Liver (tissue), 9 donors: ENCODE data around the gene PLAC8. TPM values are rescaled to one million over a fixed set of nuclear protein-coding genes. Genes with fewer than 3 reads are reported as not detected.

Source experiments
- DNase-seq: peaks from one replicate; pipeline ENCODE4 v3.0.0-alpha.2; 2017; ENCODE audit warnings: low spot score
- H3K27ac ChIP-seq, 2 donors: one replicate each; pipeline ENCODE4 v1.7.0; 2013; ENCODE audit warnings: inconsistent platforms in 2 of 2, low read length in 2 of 2, control low read depth in 1 of 2, low read depth in 1 of 2, mild to moderate bottlenecking in 1 of 2
- H3K27me3 ChIP-seq, 4 donors: one replicate each; pipeline versions ENCODE4 v1.6.1 to v1.7.0; 2013; ENCODE audit warnings: low read length in 3 of 4, inconsistent platforms in 1 of 4, mild to moderate bottlenecking in 1 of 4, moderate library complexity in 1 of 4; ENCODE audit not compliant: control insufficient read depth in 4 of 4, insufficient read depth in 4 of 4
- H3K36me3 ChIP-seq, 4 donors: one replicate each; pipeline versions ENCODE4 v1.6.1 to v1.7.0; 2013; ENCODE audit warnings: low read length in 3 of 4, mild to moderate bottlenecking in 3 of 4, low read depth in 1 of 4, moderate library complexity in 1 of 4; ENCODE audit not compliant: control insufficient read depth in 4 of 4, insufficient read depth in 3 of 4
- H3K4me1 ChIP-seq, 4 donors: one replicate each; pipeline versions ENCODE4 v1.6.1 to v1.7.0; 2013; ENCODE audit warnings: low read length in 3 of 4, mild to moderate bottlenecking in 3 of 4, moderate library complexity in 1 of 4; ENCODE audit not compliant: control insufficient read depth in 4 of 4, insufficient read depth in 4 of 4
- H3K4me3 ChIP-seq, 3 donors: one replicate each; pipeline versions ENCODE4 v1.6.1 to v1.7.0; 2013; ENCODE audit warnings: low read length in 3 of 3, control low read depth in 1 of 3, low read depth in 1 of 3, mild to moderate bottlenecking in 1 of 3
- H3K9ac ChIP-seq, 2 donors: one replicate each; pipeline ENCODE4 v1.7.0; 2013; ENCODE audit warnings: low read length in 2 of 2, mild to moderate bottlenecking in 2 of 2, moderate library complexity in 2 of 2, control low read depth in 1 of 2, low read depth in 1 of 2
- H3K9me3 ChIP-seq, 4 donors: one replicate each; pipeline versions ENCODE4 v1.6.1 to v1.7.0; 2013; ENCODE audit warnings: low read length in 3 of 4; ENCODE audit not compliant: control insufficient read depth in 4 of 4
- ATF3 ChIP-seq: IDR thresholded peaks from 2 replicates; pipeline ENCODE4 v1.6.1; 2016; ENCODE audit warnings: antibody characterized with exemption
- CTCF ChIP-seq: fragments of 150-350 bp; IDR thresholded peaks from 2 replicates; pipeline ENCODE4 v1.5.1; 2017; ENCODE audit warnings: improper control_type of control experiment, low read depth, low read length; ENCODE audit not compliant: missing input control
- EGR1 ChIP-seq, 2 donors: IDR thresholded peaks; 2 replicates each; pipeline ENCODE4 v1.6.1; 2016 to 2018; ENCODE audit warnings: antibody characterized with exemption in 2 of 2, low read depth in 2 of 2
- FOXA1 ChIP-seq: IDR thresholded peaks from 2 replicates; pipeline ENCODE4 v1.6.1; 2016; ENCODE audit warnings: antibody characterized with exemption
- FOXA2 ChIP-seq: IDR thresholded peaks from 2 replicates; pipeline ENCODE4 v1.6.1; 2016; ENCODE audit warnings: antibody characterized with exemption
- GABPA ChIP-seq, 2 donors: IDR thresholded peaks in 1 of 2; conservative IDR thresholded peaks in 1 of 2; 2 replicates each; pipeline ENCODE4 v1.6.1; 2016; ENCODE audit warnings: antibody characterized with exemption in 2 of 2, mild to moderate bottlenecking in 1 of 2, moderate library complexity in 1 of 2
- HNF4A ChIP-seq, 2 donors: conservative IDR thresholded peaks; 2 replicates each; pipeline ENCODE4 v1.6.1; 2016; ENCODE audit warnings: antibody characterized with exemption in 2 of 2, mild to moderate bottlenecking in 2 of 2
- HNF4G ChIP-seq: IDR thresholded peaks from 2 replicates; pipeline ENCODE4 v1.6.1; 2016; ENCODE audit warnings: antibody characterized with exemption
- JUND ChIP-seq, 2 donors: IDR thresholded peaks; 2 replicates each; pipeline ENCODE4 v1.6.1; 2016; ENCODE audit warnings: antibody characterized with exemption in 2 of 2
- MAX ChIP-seq: IDR thresholded peaks from 2 replicates; pipeline ENCODE4 v1.6.1; 2016; ENCODE audit warnings: antibody characterized with exemption
- NR2F2 ChIP-seq: IDR thresholded peaks from 2 replicates; pipeline ENCODE4 v1.6.1; 2016; ENCODE audit warnings: antibody characterized with exemption
- RAD21 ChIP-seq, 2 donors: IDR thresholded peaks; 2 replicates each; pipeline ENCODE4 v1.6.1; 2016; ENCODE audit warnings: antibody characterized with exemption in 2 of 2, mild to moderate bottlenecking in 2 of 2
- RXRA ChIP-seq, 2 donors: IDR thresholded peaks; 2 replicates each; pipeline ENCODE4 v1.6.1; 2017 to 2018; ENCODE audit warnings: antibody characterized with exemption in 2 of 2, mild to moderate bottlenecking in 1 of 2
- SP1 ChIP-seq: IDR thresholded peaks from 2 replicates; pipeline ENCODE4 v1.6.1; 2018; ENCODE audit warnings: antibody characterized with exemption, mild to moderate bottlenecking
- TAF1 ChIP-seq: conservative IDR thresholded peaks from 2 replicates; pipeline ENCODE4 v1.6.1; 2016; ENCODE audit warnings: antibody characterized with exemption, mild to moderate bottlenecking
- YY1 ChIP-seq: IDR thresholded peaks from 2 replicates; pipeline ENCODE4 v1.6.1; 2016; ENCODE audit warnings: antibody characterized with exemption, mild to moderate bottlenecking
- ZBTB33 ChIP-seq: IDR thresholded peaks from 2 replicates; pipeline ENCODE4 v1.6.1; 2016; ENCODE audit warnings: antibody characterized with exemption
- WGBS: extraction: QIAGEN DNeasy Blood & Tissue Kit; methylation state at CpG from one replicate; pipeline ENCODE4 v1.1.7; 2013; 5-methylcytosine and 5-hydroxymethylcytosine counted together
- polyA plus RNA-seq, 2 donors: library from polyadenylated mRNA; stranded (reverse) in 1 of 2; unstranded in 1 of 2; fragments of 200-250 nt in 1 of 2; fragments of >200 nt in 1 of 2; fragmentation: Nextera tagmentation in 1 of 2; extraction: Ambion mirVana in 1 of 2; gene quantifications; one replicate each; pipeline versions ENCODE4 v1.2.1 to v1.2.3, GENCODE V29; 2013 to 2015
- total RNA-seq, 2 donors: library from RNA; depleted of rRNA; stranded (reverse); fragments of >200 nt; gene quantifications; one replicate each; pipeline ENCODE4 v1.2.3, GENCODE V29; 2014
- donor health status: healthy.
- donor health status: healthy.
- donor health status: healthy.
- donor health status: healthy.
- donor health status: healthy.

PLAC8 gene
- total and polyA plus RNA-seq, 4 donors, result 8.1 to 63.2 (median 14.2) TPM

- Histone ChIP-seq H3K4me3 (no peak overlapping the region), H3K9ac (no peak overlapping the region), H3K9me3 (peaks cover 0 to 4% (median 0%) of the 10 kb centered on the region in 4 donors), H3K27me3 (no peaks in the 10 kb centered on the region), H3K36me3 (no peaks in the 10 kb centered on the region), H3K27ac (no peak overlapping the region), H3K4me1 (no peaks in the 10 kb centered on the region)
- TF ChIP-seq ZBTB33 (no peak), YY1 (no peak), GABPA (IDR thresholded peaks at IDR 0.05 in 1 of 2, conservative IDR thresholded peaks at IDR 0.05 in 1 of 2) (no peak), JUND (IDR thresholded peaks at IDR 0.05) (no peak), HNF4A (conservative IDR thresholded peaks at IDR 0.05) (no peak), HNF4G (no peak), FOXA1 (no peak), TAF1 (no peak), ATF3 (no peak), RAD21 (IDR thresholded peaks at IDR 0.05) (no peak), MAX (no peak), CTCF (no peak), RXRA (IDR thresholded peaks at IDR 0.05) (no peak)
- 70% methylated on average over 2 of the region's 2 CpGs for WGBS
- DNase-seq, result no peak
Observed at GRCh38 chr4:83118869-83119268, 4.3 kb upstream of the PLAC8 start.

- no peaks in the 10 kb centered on the region for H3K9me3 ChIP-seq
- H3K4me3 ChIP-seq, result no peak overlapping the region
- H3K27ac ChIP-seq, result no peak overlapping the region
- DNase-seq, result no peak
- no peaks in the 10 kb centered on the region for H3K36me3 ChIP-seq
- WGBS, result 77% methylated on average over 8 of the region's 8 CpGs
- no peak for TF ChIP-seq SP1
- no peak for TF ChIP-seq YY1
- no peak for TF ChIP-seq ATF3
- no peak for TF ChIP-seq NR2F2
- no peak for TF ChIP-seq EGR1 (IDR thresholded peaks at IDR 0.05; ENCODE audit: low read depth in 2 of 2)
- TF ChIP-seq FOXA2, result no peak
- TF ChIP-seq JUND (IDR thresholded peaks at IDR 0.05), result no peak
- TF ChIP-seq CTCF, result no peak
- no peak for TF ChIP-seq HNF4G
- no peaks in the 10 kb centered on the region for H3K27me3 ChIP-seq
- no peaks in the 10 kb centered on the region for H3K4me1 ChIP-seq
- H3K9ac ChIP-seq, result no peak overlapping the region
Observed at GRCh38 chr4:83115656-83116285, 1.2 kb upstream of the PLAC8 start.
